ENCODE data around the gene FMOD.
"Not testable (repeated sequence)": the region's sequence is repeated elsewhere in the genome, so short reads cannot be mapped to it uniquely, and the experiment has no call there.

Gene FMOD

DNA sequence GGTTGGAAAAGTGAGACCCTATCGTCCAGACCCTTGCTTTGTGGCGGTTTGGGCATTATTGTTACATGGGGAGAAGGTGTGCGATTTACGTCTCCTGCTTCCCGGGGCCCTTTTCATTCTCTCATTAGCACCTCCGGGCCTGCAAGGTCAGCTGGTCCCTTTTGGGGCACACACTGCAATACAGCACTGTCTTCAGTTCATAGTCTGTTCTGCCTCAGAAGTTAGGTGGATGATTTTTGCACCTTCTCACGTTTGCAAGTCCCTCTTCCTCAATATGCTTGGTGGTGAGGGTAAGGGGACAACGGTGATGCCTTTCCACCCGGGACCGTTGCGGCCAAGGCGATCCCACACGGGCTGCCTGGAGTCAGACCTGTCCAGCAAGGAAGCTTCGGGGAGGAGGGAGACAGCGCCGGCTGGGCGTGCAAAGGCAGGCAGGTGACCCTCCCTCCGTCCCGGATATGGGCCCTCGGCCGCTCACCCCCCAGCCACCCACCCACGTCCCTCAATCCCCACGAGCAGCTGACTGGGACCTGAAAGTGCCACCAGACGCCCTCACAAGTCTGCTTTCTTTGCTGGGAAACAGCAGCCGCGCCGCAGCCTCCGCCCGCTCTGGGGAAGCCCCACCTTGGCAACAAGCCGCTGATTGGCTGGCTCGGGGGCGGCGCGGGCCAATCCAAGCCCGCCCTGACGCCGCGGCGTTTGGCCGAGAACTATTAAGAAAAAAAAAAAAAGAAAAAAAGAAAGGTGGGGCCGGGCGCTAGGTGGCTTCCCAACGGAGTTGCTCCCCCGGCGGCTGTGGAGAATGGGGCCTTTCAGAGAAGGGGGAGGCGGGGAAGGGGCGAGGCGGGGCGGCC, 23.9 kb downstream of the FMOD start:
- DNase-seq (ENCODE audit: low spot score): peak; percentile 97

DNA sequence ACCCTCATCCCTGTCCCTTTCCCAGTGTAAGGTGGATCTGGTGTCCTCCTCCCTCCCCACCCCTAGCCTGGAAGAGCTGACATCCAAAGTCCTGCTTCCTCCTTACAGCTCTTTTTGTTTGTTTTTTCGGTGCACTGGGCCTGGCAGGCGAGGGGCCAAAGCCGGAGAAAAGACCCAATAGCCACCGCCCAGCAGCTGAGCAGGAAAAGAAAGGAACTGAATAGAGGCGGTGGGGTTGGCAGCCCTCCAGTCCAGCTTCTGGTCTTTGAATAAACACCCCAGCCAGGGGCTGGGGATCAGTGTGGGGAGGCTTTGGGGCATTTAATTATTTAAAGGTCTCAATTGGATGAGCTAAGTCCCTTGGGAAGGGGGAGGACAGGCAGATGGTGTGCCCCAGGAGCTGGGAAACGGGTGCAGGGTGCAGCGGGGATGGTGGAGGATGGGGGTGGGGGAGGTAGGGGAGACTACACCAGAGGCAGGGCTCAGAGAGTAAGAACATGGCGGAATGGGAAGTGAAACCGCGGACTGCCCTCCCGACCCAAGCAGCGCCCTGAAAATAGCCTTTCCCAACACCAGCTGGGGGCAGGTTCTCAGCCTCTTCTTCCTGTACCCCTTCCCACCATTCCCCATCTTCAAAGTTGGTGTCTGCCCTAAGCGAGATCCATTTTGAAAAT, 25.4 kb downstream of the FMOD start:
- DNase-seq (ENCODE audit: low spot score): peak; percentile 75

DNA sequence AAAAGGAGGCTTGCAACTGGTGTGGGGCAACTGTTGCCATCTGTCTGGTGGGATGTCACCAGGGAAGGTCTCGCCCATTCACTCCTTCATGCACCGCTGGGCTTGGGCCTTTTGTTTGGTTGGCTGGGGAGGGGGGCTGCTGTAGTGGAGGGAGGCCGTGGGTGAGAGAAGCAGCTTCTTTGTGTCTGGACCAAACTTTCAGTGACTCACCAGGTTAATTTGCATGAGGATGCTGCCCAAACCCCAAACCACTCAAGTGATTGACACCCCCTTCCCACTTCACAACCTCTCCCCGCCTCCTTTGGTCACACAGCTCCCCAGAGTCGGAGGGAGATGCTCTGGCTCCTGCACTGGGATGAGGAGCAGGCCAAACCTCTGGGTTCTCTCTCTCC, 25.9 kb downstream of the FMOD start:
- DNase-seq (ENCODE audit: low spot score): peak; percentile 80

DNA sequence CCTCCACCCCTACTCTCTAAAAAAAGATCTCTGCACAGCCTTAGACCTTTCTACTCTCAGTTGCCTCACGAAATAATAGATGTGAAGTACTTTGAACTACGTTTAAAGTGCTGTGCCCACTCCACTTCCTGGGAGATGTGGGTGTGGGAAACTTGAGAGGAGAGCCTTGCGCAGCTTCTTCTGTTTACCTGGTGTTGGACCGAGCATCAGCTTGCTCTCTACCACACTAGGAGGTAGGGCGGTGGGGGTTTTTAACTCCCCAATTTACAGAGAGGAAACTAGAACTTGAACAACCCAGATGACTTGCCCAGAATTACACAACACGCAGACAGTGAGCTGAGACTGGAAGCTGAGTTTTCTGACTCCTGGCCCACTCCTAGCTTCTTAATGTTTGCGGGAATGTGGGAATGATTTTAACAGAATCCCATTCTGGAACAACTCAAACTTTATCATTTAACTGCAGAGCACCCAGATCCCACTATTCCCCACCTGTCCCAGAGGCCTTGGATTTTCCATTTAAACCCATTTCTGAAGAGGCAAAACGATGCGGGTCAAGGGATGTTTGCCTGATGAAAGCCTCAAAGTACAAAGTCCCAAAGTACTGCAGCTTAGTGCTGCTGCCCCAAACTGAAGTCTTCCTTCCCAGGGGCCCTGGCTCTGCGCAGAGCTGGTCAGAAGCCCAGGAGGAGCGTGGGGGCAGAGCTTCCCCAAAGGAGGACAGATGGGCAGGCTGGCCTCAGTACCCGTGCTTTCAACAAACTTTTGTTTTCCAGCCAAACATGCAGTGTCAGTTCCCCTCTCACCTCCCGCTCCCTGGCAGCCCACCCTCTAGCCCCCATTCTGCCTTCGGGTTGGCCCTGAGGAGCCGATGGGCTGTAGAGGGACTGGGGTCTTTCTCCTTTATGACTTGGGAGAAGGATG, 26.6 kb downstream of the FMOD start:
- DNase-seq (ENCODE audit: low spot score): no peak

DNA sequence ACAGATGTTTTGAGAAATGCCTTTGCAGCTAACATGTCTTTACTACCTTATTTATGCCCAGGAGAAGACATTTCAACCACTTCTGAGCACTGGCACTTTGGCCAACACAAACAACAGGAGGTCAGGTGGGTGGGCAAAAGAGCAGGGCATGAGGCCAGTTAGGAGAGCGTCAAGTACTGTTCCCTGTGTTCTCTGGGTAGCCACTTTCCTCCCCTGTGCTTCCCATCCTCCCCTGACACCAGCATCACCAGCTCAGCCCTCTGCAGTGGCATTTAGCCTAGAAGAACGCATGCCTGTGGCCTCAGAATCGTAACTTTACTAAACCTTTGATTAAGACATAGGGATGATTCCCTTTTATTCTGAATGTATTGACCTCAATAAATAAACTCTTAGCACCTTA, 27.3 kb downstream of the FMOD start:
- no peak for DNase-seq (ENCODE audit: low spot score)

DNA sequence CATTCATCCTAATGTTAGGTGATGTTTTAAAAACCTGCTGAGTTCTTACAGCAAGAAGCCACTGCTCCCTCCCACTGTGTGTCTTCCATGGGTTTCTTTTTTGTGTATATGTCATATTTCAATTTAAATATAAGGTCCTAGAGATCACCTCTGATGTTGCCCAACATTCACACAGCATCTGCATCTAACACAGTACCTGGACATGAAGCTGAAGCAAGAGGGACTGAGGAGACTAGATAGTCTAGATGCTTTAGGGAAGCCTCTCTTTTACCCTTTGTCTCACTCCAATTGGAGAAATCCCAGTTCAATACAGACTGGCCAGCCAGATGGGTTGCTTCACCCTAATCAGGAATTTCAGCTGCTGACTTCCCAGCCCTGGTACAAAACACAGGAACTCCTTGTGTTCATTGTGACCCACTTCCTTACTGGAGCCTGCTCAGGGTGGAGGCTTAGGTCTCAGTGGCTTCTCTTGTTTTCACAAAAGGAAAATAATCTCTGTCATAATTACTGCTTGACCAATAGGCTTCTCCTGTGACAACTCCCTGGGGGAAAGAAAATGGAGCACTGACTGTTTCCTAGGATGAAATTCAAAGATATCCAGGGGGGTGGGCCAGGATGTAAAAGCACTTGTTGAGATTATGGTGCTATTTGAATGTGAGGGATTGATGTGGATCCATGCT, 28.3 kb downstream of the FMOD start:
- no peak for DNase-seq (ENCODE audit: low spot score)

DNA sequence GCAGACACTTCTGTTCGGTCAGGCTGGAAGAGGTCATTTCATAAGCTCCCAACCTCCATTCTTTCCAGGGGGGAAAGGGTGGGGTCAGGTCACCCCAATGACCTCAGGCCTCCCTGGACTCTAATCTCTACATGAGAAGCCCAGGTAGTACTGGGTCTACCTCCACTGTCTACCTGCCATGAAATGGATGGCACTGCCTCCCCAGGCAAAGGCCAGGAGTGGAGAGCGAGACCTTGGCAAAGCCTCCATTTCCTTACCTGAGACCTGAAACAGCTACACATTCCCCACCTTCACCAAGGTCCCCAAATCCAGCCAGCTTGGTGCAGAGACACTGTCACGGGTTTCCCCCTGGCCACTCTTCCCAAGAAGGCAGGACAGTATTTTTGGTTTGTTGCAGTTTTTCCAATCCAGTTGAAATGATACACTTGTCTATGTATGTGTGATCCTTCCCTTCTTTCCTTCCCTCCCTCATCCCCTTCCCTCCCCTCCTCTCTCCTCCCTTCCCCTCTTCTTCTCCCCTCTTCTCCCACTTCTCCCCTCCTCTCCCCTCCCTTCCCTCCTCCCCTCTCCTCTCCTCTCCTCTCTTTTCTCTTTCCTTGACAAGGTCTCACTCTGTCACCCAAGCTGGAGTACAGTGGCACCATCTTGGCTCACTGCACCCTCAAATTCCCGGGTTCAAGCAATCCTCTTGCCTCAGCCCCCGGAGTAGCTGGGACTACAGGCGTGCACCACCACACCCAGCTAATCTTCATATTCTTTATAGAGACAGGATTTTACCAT, 29.5 kb downstream of the FMOD start:
- DNase-seq (ENCODE audit: low spot score): no peak

DNA sequence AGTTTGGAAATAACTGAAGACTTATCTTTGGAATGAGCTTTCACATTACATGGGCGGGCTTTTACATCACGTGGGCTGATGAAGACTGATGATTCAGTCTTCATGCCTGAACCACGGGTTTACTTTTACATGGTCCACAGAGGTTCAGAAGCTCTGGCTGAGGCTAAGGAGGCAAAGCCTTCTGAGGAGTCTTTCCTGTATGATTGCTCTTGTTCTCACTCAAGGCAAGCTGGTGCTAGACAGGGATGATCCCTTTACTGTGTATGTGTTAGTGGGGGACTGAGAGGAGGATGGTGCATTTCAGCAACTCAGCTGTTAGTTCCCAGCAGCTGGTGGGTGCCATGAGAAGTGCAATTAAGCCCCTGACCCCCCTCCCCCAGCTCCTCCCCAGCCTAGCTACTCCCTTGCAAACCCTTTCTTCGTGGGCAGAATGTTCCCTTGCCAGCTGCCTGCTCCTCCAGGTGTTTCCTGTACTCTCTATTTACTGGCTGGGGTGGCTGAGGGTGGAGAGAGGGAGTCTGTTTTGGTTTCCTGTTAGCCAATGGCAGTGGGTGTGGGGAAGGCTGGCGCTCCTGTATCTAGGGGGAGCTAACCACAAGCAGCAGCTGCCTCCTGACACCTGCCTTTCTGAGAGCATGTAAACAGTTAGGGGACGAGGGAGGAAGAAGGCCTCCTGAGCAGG, 30.2 kb downstream of the FMOD start:
- peak; percentile 79 for DNase-seq (ENCODE audit: low spot score)

DNA sequence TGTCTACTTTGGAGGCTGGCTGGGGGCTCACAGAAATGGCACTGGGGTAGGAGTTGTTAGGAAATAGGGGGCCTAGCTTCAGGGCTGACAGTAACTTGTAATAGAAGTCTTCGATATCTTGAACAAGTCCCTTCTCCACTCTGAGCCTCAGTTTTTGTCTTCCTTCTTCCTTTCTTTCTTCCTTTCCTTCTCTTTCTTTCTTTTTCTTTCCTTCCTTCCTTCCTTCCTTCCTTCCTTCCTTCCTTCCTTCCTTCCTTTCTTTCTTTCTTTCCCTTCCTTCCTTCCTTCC, 32.7 kb downstream of the FMOD start:
- DNase-seq (ENCODE audit: low spot score): no peak

DNA sequence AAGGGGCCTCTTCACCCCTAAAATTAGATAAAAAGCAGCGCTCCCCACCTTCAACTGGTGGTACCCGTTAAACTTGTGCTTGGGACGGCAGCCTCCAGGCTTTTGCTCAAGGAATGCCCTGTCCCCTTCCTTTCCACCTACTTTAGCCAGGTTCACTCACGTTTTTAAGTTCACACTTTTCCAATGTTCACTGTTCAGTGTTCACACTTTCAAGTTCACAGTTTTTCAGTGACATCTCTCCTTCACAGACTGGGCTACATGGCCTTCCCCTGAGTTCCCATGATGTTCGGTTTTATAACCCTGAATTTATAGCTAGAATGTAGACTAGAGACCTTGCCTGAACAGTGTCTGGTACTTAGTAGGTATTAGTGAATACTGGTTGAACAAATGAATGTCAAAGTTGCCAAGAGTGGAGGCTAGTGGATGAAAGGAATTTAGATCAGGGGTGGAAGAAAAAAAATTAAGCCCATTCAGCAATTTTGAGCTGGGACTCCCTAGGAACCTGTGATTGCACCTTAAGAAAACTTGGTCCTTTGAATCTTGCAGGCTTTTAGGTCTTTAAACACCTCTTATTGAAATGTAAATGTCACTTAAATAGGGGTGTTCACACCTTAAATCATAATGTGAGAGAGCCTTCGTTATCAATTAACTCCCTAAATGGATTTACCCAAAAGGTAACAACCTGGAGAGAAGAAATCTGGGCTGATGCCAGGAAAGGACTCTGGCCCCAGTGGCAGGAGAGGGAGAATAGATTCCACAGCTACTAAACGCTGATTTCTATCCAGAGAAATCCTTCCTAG, 33.3 kb downstream of the FMOD start:
- DNase-seq (ENCODE audit: low spot score): no peak

DNA sequence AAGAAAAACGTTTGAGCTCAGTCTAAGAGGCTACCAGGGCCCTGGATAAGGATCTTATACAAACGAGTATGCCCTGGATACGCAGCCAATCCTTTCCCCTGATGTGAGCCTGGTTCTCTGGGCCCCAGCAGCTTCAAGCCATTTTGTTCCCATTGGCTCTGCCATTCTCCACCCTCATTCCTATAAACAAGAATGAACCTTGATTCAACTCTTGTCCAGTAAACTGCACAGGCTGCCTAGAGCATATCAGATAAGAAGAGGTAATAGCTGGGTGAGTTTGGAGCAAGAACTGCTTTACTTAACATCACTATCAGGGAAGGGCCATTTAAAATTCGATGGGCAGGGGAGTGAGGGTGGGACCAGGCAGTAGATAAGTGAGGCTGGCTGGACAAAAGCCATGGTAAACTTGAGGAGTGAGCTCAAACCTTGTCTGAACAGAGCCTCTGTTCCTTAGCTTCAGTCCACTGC, 34.3 kb downstream of the FMOD start:
- DNase-seq (ENCODE audit: low spot score): no peak

DNA sequence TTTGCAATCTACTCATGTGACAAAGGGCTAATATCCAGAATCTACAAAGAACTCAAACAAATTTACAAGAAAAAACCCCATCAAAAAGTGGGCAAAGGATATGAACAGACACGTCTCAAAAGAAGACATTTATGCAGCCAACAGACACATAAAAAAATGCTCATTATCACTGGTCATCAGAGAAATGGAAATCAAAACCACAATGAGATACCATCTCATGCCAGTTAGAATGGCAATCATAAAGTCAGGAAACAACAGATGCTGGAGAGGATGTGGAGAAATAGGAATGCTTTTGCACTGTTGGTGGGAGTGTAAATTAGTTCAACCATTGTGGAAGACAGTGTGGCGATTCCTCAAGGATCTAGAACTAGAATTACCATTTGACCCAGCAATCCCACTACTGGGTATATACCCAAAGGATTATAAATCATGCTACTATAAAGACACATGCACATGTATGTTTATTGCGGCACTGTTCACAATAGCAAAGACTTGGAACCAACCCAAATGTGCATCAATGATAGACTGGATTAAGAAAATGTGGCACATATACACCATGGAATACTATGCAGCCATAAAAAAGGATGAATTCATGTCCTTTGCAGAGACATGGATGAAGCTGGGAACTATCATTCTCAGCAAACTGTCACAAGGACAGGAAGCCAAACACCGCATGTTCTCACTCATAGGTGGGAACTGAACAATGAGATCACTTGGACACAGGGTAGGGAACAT, 36.7 kb downstream of the FMOD start:
- not testable (repeated sequence) for DNase-seq (ENCODE audit: low spot score)

DNA sequence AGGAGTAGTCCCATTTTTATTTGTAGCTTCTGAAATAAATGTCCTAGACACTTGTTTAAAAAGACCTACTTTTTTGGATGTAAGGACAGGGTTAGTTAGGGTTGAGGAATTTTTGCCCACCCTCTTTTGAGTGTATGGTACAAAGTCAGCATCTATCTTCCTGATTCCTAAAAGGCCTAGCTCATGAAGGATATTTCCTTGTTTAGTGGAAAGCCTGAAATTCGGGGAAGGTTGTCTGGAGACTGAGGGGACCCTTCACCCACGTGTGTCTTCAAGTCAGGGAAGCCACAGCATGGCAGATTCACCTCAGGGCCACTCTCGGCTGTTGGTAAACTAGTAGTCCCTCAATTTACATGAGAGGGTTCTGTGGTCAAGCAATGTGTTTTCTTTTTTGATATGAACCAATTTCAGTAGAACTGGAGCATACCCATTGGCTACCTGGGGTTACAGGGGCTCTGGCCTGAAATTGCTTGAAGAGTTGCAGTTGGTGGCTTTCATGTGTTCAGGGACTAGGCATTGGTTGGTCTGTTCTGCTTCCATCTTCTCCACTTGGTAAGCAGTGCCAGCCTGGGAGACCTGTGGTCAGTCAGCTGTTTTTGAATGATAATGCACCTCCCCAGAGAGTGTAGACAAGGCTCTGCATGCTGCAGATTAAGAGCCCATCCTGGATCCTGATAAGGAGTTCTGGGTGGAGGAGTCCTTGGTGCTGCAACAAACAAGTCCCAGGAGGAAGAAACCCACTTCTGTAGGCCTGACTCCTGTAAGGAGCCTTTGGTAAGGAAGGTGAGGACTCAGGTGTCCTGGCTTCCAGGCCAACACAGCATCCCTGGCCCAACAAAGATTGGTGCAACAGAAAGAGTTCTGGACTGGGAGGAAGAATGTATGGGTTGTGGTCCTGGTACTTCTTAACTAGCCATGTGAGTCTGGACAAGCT, 39.3 kb downstream of the FMOD start:
- DNase-seq (ENCODE audit: low spot score): no peak

DNA sequence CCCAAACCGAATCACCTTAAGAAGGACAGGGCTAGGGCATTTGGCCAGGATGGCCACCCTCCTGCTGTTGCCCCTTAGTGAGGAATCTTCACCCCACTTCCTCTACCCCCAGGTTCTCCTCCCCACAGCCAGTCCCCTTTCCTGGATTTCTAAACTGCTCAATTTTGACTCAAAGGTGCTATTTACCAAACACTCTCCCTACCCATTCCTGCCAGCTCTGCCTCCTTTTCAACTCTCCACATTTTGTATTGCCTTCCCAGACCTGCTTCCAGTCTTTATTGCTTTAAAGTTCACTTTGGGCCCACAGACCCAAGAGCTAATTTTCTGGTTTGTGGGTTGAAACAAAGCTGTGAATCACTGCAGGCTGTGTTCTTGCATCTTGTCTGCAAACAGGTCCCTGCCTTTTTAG, 42.0 kb downstream of the FMOD start:
- no peak for DNase-seq (ENCODE audit: low spot score)

DNA sequence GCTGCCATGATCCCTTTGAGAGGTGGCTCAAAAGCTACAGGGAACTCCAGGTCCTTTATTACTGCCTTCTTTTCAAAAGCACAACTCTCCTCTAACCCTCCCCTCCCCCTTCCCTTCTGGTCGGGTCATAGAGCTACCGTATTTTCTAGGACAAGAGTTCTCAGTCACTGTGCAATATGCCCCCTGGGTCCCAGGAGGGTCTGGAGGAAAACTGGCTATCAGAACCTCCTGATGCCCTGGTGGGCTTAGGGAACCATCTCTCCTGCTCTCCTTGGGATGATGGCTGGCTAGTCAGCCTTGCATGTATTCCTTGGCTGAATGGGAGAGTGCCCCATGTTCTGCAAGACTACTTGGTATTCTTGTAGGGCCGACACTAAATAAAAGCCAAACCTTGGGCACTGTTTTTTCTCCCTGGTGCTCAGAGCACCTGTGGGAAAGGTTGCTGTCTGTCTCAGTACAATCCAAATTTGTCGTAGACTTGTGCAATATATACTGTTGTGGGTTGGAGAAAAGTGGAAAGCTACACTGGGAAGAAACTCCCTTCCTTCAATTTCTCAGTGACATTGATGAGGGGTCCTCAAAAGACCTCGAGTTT, 42.5 kb downstream of the FMOD start:
- no peak for DNase-seq (ENCODE audit: low spot score)

DNA sequence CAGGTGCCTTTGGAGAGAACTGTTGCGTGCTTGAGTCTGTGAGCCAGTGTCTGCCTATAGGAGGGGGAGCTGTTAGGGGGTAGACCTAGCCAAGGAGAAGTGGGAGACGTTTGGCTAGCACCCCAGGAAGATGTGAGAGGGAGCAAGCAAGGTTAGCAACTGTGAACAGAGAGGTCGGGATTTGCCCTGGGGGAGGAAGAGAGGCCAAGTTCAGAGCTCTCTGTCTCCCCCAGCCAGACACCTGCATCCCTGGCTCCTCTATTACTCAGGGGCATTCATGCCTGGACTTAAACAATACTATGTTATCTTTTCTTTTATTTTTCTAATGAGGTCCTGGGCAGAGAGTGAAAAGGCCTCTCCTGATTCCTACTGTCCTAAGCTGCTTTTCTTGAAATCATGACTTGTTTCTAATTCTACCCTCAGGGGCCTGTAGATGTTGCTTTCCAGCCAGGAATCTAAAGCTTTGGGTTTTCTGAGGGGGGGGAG, 43.2 kb downstream of the FMOD start:
- DNase-seq (ENCODE audit: low spot score): no peak

DNA sequence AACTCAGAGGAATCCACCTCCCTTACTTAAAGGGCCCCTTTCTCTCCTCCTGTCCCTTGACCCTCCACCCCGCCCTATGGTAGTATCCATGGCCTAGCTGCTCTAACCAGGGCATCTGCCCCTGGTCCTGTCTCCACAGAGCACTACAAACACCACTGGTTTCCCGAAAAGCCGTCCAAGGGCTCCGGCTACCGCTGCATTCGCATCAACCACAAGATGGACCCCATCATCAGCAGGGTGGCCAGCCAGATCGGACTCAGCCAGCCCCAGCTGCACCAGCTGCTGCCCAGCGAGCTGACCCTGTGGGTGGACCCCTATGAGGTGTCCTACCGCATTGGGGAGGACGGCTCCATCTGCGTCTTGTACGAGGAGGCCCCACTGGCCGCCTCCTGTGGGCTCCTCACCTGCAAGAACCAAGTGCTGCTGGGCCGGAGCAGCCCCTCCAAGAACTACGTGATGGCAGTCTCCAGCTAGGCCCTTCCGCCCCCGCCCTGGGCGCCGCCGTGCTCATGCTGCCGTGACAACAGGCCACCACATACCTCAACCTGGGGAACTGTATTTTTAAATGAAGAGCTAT, 43.9 kb downstream of the FMOD start:
- DNase-seq (ENCODE audit: low spot score): no peak
